Stimulated activated CD4-positive, alpha-beta T cell treated with anti-CD3 and anti-CD28 coated beads, Interleukin-4, amount 100 ng/mL, for 24 hours (primary cell): ENCODE measurements around the gene HCRT.
"Not testable (repeated sequence)": the region's sequence is repeated elsewhere in the genome, so short reads cannot be mapped to it uniquely, and the experiment has no call there.

Experiments used
- DNase-seq: peaks from one replicate; pipeline ENCODE4 v3.0.0-alpha.2; 2020

The HCRT gene, protein sequence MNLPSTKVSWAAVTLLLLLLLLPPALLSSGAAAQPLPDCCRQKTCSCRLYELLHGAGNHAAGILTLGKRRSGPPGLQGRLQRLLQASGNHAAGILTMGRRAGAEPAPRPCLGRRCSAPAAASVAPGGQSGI

DNA sequence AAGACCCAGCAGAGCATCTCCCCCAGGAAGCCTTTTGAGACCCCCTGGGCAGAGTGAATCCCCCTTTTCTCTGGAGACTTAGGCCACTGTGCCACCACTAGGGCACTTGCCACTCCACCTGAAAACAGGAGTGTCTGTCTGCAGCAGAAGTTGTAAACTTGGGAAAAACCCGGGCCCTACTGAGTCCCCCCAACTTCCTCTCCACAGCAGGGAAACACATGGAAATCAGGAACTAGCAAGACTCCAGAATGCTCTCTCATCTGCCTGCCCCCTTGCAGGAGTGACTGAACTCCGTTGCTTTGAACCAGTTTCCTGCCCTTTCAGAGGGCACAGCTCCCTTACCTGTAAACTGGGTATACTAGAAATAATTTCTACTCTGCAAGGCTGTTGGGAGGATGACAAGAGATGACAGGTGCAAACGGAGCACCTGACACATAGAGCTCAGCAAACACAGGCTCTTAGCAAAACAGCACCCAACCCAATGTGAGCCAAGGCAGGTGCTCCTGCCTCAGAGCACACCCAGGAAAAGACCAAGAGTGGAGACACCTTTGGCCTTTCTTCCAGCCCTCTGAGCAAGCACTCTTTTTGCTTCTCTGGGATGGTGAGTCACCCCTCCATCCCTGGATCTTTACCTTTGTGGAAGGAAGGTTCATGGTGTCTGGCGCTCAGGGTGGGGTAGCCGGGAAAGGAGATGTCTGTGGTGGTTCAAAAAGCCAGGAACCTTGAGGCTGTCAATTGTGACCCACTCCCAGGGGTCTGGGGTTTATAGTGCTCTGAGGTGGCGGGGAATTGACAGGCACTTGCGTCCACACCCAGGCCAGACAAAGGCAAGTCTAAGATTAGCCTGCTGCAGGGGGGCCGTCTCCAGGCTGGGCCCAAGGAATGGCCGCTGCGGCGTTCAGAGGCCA lies at the start of gene HCRT:
Gene HCRT (minus strand): TSS at position 740 of the 908 bp plus-strand sequence. CDS start 87 bp downstream, at position 653.
- no peak for DNase-seq

DNA sequence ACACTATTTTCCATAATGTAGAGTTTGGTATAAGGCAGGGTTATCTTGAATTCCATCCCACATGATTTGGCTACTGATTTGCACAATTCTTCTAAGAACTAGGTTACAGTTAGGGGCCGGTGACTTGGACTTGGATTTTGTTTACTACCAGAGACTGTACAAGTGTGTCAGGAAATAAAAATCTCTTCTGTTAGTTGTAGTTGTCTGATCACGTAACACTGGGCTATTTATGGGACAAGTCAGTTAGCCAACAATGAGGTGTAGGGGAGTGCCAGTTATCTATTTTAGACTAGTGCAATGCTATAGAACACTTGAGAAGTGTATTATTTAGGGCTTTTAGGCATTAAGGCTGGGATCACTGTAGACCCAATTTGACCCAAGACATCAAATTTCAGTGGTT lies 48.7 kb upstream of the HCRT start:
- DNase-seq, result no peak

DNA sequence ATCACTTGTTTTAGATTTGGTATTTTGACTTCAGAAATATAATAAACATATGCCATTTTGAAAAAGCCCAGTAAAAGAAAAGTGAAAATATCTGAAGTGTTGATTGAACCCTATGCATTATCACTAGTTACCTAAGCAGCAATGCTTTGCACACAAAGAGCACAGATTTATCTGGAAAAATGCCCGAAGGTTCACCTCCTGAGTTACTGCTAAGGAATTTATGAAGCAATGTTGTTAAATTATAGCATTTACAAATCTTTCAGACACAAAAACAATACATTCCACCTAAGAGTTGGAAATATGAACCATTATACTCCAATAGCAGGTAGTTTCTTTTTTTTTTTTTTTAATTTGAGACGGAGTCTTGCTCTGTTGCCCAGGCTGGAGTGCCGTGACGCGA lies 47.9 kb upstream of the HCRT start:
- DNase-seq, result no peak

DNA sequence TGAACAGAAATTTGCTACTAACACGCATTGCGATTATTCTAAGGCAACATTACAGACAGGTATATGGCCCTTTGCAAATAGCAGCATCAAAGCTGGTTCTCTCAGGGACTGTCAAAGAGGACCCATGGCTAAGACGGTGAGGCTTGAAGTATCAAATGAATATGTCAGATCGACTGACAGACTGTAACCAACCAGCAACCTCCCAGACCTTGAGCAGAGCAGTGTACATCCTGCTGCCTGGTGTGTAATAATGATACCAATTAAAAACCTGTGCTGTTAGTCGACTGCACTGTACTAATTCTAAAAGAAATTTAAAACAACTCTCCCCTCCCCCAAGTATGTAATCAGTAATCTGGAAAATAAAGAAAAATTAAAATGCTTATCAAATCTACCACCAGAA lies 45.0 kb upstream of the HCRT start:
- no peak for DNase-seq

DNA sequence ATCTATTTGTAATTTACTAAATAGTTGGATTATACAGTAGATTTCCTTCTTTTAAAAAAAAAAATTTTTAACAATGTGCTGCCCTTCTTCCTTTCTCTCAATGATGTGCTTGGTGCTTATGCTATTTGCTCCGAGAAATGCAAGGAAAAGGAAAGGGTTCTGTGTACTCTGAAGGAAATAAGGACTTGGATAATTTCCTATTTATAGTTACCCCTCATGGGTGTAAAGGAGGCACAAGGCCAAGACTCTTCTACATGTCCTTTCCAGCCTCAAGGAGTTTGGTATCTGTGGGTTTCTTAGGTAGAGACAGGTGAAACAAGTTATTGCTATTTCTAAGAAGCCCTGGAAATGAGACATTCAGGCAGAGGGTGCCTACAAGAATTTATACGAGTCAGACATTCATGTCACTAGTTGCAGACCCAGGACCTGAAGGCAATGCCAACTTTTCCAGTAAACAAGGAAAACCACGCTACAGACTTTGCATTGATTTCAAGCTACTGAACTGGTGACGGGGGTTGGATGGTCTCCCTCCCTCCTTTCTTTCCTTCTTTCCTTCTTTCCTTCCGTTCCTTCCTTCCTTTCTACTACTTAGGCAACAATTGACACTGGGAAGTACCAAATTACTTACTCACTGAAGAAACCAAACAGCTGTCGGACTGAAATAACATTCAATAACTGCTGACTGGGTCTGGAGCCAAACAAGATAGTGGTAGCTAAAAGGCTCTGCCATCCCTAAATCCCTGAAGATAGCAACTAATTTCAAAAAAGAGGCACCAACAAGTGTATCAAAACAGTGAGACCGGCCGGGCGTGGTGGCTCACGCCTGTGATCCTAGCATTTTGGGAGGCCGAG lies 42.8 kb upstream of the HCRT start:
- DNase-seq, result no peak

DNA sequence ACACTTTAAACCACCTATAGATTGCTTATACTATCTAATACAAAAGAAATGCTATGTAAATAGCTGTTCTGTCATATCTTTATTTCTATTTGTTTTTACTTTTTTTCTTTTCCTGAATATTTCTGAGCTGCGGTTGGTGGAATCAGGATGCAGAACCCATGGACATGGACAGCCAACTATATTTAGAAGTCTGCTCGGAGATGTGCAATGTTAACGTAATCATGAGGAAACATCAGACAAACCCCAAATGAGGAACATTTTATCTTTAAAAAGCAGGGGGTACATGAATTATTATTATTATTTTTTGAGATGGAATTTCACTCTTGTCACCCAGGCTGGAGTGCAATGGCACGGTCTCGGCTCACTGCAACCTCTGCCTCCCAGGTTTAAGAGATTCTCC lies 40.4 kb upstream of the HCRT start:
- DNase-seq, result no peak

DNA sequence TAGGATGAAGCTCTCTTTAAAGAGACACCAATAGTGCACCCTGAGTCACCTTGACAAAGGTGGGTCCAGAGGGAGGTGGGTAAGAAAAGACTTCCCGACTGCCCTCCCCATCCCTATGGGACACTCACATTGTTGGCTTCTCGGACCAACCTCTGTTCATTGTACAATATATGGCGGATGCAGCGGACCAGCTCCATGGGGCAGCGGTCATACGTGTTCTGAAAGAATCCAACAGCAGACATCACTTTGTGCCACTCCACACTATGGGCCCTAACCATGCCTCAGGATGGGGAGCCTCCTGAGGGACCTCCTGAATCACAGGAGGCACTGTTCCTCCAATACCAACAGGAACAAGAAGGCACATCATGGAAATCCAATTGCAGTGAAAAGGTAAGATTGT lies 39.4 kb upstream of the HCRT start:
- DNase-seq, result no peak

DNA sequence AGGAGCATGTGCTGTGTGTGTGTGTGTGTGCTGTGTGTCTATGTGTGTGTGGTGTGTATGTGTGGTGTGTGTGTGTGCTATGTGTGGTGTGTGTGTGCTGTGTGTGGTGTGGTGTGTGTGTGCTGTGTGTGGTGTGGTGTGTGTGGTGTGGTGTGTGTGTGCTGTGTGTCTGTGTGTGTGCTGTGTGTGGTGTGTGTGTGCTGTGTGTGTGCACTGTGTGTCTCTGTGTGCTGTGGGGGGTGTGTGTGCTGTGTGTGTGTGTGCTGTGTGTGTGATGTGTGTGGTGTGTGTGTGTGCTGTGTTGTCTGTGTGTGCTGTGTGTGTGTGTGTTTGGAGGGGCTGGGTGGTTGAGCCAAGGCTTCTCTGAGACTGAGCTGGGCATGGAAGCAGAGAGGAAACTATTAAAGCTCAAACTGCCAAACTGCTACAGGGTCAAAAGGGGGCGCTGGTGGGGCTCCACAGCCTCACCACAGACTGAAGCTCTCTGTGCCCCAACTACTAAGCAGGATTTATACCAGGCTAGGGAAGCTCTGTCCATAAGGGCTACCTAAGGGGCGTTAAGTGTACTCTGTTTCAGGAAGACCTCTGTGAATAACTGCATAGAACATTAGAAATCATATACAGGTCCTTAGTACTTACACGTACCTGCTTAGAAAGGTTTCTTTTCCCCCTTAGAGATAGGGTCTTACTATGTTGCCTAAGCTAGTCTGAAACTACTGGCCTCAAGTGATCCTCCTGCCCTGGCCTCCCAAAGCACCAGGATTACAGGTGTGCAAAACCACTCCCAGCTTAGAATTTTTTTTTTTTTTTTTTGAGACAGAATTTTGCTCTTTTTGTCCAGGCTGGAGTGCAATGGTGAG lies 36.9 kb upstream of the HCRT start:
- peak; percentile 64 for DNase-seq

DNA sequence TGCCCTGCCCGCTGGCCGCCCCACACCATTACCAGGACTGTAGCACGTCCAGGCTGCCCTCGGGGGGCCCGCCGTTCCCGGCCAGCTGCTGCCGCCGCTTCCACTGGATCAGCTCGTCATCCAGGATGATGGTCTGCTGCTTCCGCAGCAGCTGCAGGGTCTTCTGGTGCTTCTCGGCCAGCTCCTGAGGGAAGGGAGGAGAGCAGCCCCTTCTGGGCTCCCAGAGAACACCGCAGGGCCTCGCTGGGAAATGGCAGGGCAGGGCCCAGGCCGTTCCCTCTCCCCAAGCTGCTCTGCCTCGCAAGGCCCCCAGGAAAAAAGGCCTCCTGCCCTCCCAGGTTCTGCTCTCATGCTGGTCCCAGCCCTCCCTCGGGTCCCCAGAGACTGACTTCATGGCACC lies 34.0 kb upstream of the HCRT start:
- DNase-seq, result not testable (repeated sequence)

DNA sequence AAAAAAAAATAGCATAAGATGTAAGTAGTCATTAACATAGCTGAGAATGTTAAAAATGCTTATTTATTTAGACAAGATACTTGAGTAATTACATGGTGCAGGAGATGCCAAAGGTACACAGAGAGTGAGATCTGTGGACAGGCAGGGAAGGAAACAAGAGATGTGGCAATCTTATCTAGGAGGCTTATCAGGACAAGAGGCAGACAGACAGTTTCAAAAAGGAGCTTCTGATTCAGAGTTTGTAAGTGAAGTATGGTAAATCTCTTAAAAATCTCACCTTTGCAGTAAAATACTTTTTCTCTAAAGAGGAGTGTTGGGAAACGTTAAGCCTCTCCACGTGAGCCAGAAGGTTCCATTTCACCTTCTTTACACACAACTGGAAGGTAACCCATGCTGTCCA lies 28.9 kb upstream of the HCRT start:
- DNase-seq, result no peak

DNA sequence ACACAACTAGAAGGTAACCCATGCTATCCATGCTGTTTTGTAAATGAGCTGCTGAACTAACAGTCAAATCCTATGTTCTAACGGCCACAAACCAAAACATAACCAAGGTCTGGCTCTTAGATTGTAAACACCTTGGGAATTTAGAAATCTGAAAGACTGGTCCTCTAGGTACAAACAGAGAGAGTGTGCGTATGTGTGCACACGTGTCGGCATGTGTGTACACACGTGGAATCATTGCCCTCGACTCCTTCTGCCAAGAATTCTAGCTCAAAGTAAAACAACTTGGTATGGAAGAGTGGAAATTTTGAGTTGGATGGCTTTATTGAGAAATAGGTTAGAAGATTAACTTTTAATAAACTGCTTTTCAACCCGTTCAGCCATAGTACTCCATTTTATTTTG lies 27.1 kb upstream of the HCRT start:
- no peak for DNase-seq

DNA sequence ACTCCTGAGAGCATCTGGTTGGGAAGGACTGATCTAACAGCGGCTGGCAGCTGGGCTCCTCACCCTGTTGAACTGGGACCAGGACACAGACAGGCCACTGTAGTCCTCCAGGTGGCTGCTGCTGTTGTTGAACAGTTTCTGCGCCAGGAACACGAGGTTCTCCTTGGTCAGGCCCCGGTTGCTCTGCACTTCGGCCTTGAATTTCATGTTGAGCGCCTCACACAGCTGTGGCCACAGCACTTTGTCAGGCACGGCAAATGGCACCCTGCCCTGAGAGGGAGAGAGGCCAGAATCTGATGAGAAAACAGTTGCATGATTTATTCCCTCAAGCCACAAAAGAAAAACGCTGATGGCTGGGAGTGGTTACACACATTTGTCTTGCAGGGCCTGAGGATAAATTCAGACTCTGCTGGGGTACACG lies 26.7 kb upstream of the HCRT start:
- DNase-seq, result not testable (repeated sequence)

DNA sequence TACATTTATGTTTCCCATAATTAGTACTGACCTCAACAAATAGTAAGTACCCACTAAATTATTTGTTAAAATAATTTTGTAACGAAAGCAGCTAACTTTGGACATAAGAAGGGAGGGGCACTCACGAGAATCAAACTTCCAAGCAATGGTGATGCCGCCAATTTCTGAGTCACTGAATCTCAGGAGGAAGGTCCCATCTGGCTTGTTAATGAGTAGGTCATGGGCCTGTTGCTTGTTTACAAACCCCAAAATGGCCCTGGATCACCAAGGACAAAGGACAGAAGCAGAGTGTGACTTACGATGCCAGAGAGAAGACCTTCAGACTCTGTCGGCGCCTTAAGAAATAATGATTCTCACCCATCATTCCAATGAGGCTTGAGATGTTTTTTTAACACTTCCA lies 24.8 kb upstream of the HCRT start:
- no peak for DNase-seq

DNA sequence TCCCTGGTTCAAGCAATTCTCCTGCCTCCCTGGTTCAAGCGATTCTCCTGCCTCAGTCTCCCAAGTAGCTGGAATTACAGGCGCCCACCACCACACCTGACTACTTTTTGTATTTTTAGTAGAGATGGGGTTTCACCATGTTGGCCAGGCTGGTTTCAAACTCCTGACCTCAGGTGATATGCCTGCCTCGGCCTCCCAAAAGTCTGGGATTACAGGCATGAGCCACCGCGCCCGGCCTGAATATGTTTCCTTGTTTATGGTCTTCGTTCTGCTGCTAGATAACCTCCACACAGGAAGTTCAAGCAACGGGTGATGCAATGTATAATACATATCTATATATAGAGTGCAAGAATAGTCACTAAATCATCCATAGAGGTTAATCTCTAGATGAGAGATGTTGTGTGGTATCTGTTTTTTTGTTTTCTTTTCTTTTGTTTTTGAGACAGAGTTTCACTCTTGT lies 20.9 kb upstream of the HCRT start:
- not testable (repeated sequence) for DNase-seq

DNA sequence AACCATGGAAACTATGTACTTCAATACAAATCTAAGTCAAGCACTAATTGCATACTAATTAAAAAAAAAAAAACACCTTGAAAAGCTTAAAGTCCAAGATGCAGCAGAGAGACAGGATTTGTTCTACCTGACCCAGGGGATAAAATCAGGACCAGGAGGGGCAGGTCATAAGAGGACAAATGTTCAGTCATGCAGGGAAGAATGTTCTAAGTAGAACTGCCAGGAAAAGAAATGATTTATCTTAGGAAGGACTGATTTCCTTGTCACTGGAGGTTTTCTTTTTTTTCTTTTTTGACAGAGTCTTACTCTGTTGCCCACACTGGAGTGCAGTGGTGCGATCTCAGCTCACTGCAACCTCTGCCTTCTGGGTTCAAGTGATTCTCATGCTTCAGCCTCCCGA lies 18.1 kb upstream of the HCRT start:
- no peak for DNase-seq

DNA sequence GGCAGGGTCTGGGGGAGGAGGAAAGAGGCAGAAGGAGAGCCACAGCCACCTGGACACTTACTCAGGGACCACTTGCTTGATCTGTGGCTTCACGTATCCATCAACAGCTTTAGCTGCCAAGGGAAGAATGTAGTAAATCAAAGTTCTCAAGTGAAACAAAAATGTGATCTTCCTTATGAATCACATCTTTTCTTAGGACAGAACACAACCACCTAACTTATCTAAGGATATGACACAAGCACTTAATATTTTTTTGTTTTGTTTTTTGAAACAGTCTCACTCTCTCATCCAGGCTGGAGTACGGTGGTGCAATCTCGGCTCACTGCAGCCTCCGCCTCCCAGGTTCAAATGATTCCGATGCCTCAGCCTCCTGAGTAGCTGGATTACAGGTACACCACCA lies 17.4 kb upstream of the HCRT start:
- DNase-seq, result no peak

DNA sequence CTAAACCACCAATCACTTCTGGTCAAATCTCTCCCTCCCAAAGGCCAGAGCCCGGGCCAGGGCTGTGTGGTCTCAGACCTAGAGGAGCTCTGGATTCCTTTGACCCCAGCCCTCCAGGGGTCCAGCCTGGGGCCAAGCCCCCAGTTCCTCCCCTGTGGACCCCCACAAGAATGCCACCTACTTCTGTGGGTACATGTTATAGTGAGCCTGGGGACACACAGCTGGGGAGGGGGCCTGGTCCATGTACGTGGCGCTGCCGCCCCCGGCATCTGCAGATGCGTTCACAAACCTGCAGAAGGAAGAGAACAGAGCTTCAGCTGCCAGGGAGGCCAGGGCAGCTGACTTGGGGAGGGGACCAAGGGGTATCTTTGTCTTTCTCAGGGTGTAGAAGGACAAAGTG lies 16.9 kb upstream of the HCRT start:
- no peak for DNase-seq

DNA sequence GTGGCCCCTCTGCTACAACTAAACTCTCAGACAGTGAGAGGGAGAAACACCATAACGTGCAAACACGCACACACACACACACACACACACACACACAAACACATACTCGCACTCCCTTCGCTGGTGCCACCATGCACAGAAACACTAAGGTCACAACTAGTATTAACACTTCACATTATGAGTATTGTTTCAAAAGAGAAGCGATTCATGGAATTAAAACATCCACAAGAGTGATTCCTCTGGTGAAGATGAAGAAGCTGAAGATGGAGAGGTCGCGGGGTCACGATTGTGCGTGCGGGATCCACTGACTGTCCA lies 16.2 kb upstream of the HCRT start:
- DNase-seq, result no peak

DNA sequence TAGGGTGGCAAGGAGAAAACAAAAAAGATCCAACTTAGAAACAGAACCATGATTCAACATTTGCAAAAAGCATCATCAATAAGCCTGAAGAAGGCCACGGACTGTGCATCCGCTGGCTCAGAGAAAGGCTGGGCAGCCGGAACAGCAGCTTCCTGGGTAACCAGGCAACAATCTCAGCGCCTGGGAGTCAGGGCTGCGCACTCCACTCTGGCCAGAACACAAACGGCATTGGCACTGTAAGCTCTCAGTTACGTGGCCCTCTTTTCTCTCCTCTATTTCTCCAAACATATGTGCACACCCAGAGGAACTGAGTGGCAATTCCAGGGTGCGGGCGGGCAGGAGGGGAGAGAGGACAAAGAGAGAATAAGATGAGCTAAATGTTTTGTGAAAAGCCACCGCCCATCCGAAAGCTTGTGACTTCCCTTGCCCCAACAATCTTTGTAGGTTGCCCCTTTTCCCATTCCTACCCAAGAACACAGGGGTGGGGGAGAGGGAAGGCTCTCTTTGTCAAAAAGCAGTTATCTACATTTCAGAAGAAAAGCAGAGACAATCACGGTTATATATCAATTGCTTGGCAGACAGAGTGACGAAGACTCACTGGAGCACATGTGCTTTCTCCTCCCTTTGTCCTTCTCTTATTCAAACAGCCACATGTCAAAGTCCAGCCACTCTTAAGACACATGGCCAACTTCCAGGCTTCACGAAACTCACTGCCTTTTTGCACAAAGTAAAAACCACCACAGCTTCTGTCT lies 15.6 kb upstream of the HCRT start:
- DNase-seq, result no peak

DNA sequence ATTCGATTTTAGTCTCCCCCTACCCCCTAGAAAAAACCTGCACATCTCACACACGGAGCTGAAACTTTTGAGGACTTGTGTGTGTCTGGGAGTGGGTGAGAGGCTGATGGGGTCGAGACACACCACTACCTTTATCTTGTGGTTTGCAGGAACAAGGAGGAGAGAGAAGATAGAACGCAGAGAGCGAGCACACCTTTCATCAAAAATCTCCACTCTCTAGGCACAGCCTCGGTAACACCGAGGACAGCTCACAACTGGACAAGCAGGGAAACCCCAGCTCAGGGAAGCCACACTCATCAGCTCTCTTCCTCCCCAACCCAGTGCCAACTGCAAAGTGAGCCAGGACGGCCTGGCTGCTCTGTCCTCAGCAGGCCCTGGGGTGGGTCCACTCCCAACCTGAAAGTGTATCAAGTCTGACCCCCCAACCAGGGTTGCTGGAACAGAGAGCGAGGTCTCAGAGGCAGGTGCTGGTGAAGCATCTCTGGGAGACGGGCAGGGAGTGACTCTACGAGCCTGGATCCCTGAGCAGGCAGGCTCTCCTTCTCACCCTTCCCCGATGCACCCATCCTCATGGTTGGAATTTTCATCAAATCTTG lies 14.3 kb upstream of the HCRT start:
- DNase-seq, result no peak

DNA sequence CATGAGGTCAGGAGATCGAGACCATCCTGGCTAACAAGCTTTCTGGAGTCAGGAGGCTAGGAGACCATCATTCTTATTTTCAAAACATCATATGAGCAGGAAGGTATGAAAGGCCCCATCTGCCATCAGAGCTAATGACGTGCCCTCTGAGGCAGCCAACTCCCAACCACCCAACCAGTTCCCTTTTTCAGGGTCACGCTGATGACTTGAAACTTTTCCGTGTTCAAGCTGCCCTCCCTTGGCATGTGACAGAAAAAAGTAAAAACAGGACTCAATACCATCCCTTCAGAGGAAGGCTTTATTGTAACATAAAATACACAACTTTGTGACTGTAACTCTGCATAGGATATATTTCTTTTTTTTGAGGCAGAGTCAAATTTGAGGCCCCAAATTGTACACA lies 13.6 kb upstream of the HCRT start:
- DNase-seq, result no peak
